ENCODE measurements around the gene SAMD15.
"Not testable (repeated sequence)": the region's sequence is repeated elsewhere in the genome, so short reads cannot be mapped to it uniquely, and the experiment has no call there.

Gene SAMD15

DNA sequence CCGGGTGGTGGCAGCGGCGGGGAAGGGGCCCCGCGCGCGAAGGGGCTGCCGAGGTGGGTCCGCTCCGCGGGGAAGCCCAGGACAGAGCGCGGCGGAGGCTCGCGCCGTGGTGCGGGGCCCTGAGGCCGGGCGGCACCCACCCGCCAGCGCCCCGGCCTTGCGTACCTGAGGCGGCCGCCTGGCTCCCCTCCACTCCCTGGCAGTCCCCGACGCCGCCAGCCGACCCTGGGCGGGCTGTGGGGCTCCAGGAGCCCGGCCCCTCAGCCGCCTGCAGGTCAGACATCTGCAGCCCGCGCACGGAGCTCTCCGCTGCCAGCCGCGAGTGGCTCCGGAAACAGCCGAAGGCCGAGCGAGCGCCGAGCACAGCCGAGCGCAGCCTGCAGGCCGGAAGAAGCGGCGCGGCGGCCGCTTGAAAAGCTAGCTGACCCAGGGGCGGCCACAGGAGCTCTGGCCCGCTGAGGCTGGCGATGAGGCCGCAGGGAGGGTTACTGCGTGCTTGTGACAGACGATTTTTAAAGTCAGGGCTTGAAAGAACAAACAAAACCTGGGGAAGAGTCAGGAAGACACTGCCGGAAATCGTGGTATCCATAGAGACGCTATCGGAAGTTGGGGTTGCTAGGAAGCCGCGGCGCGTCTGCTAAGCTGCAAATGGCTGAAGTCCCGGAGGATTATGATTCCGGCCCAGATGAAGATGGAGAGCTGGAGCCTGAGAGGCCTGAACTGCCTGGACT lies at the start of gene SAMD15, which contains the start of gene TMED8:
Gene SAMD15 (plus strand): TSS at position 609 of the 731 bp plus-strand sequence. CDS start 40 bp downstream, at position 649.
Gene TMED8 (minus strand): TSS at position 324 of the 731 bp plus-strand sequence. CDS start 41 bp downstream, at position 283.
- DNase-seq (ENCODE audit: low read depth): peak; percentile 84

- no peak for DNase-seq (ENCODE audit: low read depth)
These were observed 47.3 kb upstream of the SAMD15 start for GRCh38 chr14:77329872-77330271.

DNA sequence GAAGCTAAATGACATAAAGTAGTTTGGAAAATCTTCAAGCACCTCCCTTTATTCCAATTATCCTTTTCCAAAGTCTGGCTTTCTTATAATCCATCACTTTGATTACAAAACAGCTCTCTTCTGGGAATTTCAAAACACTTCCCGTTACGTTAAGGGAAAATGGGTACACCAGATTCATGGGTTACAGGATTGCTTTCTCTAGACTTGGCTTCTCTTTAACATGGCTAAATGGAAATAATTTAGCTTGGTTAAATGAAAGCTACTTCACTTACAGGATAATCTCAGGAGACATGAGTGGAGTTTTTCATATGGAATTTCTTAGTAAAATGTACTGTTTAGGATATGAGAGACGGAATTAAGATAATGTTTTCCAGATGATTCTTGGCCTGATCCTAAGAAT lies 41.6 kb upstream of the SAMD15 start:
- no peak for DNase-seq (ENCODE audit: low read depth)

- DNase-seq (ENCODE audit: low read depth): not testable (repeated sequence)
These were observed 39.9 kb upstream of the SAMD15 start for GRCh38 chr14:77337255-77337654.

- DNase-seq (ENCODE audit: low read depth): no peak
These were observed 39.3 kb upstream of the SAMD15 start for GRCh38 chr14:77337880-77338279.

DNA sequence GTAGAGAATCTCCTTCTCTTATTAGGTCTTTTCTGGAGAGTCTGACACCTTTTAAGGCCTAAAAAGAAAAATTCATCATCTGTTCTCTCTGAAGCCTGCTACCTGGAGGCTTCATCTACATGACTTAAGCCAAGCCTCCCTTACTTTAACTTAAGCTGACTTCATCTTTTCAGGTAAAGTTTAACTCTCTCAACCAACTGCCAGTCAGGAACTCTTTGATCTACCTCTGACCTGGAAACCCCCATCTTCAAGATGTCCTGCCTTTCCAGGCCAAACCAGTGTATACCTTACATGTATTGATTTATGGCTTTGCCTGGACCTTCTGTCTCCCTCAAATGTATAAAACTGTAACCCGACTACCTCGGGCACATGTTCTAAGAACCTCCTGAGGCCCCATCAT lies 38.9 kb upstream of the SAMD15 start:
- no peak for DNase-seq (ENCODE audit: low read depth)

- peak; percentile 51 for DNase-seq (ENCODE audit: low read depth)
These were observed 37.8 kb upstream of the SAMD15 start for GRCh38 chr14:77339407-77339806.

DNA sequence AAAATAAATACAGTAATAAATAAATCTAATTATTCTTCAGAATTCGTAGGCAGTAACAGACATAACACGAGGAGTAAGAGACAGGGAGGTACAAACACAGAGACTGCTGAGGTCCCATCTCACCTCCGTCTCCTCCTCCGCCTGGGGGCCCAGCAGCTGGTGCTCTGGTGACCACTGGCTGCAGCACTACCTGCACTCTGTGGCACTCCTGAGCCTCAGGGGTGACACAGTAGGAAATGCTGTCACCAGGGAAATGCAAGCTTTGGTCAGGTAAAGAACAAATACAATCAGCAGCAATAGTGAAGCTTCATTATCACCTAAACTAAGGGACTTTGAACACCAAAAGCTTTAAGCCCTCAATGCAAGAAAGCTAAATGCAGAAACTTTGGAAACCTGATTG lies 36.8 kb upstream of the SAMD15 start:
- DNase-seq (ENCODE audit: low read depth): no peak

DNA sequence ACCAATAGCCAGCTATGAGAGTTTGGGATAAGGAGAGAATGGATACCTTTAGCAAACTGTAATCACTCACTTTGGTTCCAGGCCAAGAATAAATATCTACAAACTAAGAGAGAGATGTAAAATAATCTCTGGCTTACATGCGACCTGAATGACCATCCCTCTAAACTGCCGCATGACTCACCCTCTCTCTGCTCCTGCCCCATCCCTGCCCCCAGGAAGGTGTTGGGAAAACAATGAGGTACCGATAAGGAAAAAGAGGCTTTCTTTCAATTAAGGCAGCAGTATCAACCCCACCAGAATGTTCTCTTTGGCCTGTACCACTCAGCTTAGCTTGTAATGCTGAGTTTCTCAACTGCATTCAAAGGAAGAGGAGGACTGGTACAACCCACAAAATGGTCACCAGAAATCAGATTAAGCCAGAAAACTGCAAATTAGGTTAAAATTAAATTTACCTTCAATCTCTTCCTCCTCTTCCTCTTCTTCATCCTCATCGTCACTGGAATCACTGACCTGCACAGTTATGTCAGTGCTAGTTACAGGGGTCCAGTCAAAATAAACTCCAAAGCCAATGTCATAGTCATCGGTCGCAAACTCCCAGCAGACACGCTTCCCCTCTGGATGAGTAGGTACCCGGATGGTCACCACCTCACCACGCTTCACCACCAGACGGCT lies 34.3 kb upstream of the SAMD15 start:
- peak; percentile 1 for DNase-seq (ENCODE audit: low read depth)

DNA sequence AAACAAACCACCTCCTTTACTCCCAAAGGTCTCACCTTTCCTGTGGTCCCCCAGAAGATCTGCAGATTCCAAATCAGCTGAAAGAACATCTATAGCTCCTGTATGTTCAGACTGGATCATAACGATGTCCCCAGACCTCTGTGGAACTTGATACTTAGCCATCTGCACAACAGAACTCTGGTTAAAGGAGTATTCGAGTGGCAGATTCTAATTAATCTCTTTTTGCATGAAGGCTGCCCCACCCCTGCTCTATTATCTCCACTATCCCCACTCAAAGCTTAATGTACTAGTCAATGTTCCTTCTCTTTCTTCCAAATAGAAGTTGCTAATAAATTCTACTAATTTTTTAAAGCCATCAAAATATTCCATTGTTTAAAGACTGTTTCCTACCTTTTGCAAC lies 33.5 kb upstream of the SAMD15 start:
- DNase-seq (ENCODE audit: low read depth): no peak

DNA sequence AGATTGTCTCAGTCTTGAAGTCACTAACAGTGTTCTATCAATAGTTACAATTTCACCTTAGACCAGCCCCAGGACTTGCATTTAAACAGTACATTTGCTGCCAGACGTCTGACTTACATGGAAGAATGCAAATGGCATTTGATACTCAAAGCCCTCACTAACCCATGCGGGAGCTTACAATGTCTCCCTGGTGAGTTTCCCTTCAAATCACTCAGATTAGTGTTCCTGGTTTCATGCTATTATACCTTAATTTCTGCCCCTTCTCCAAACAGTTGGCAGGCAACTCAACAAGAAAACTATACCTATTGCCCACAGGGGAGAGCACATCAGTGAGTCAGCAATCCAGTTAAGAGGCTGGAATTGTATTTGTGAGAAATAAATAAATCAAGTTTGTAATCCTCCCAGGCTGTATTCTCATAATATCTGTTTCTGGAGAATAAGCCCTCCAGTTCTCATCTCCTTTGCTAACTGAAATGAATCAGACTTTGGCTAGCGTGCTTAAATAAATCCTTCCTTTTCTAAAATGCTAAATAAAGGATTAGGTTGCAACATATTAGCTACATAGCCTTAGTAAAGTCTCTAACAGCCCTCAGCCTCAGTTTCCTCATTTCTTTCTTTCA lies 32.7 kb upstream of the SAMD15 start:
- DNase-seq (ENCODE audit: low read depth): no peak

DNA sequence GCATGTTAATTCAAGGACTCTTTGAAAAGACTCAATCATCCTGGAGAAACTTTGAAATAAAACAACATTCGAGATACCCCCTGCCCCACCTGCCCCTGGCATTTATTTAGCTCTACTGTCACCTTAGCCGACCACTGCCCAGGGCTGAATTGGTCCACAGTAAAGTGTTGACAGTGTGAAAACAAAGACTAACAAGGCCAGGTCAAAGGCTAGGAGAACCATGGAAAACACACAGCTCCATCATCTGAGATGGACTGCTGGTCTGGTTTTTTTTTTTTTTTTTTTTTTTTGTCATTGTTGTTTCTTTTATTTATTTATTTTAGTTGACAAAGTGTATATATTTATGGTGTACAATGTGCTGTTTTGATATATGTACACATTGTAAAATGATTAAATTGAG lies 30.7 kb upstream of the SAMD15 start:
- DNase-seq (ENCODE audit: low read depth): no peak

GRCh38 chr14:77347751-77348150 lies 29.4 kb upstream of the SAMD15 start:
- no peak for DNase-seq (ENCODE audit: low read depth)

DNA sequence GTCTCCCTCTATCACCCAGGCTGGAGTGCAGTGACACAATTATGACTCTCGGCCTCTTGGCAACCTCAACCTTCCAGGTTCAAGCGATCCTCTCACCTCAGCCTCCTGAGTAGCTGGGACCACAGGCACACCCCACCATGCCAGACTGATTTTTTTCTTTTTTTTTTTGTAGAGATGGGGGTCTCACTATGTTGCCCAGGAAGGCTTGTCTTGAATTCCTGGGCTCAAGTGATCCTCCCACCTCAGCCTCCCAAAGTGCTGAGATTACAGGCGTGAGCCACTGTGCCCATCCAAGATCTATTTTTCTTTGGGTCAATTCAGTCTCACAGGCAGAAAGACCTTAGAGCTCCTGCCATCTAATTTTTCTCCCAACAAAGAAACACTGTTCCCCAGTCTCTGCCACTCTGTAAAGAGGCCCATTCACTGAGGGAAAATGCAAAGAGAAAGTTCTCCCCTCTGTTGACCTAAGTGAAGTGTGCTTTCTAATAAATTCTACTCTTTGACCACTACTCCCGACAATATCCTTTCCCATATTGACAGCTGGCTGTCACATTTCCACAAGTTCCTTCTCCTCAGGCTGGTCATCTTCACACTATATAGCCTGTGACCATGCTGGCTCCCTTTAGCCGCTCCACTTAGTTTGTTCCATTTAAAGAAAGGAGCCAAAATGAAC lies 23.6 kb upstream of the SAMD15 start:
- no peak for DNase-seq (ENCODE audit: low read depth)

- DNase-seq (ENCODE audit: low read depth): no peak
These were observed 21.4 kb upstream of the SAMD15 start for GRCh38 chr14:77355811-77356210.

DNA sequence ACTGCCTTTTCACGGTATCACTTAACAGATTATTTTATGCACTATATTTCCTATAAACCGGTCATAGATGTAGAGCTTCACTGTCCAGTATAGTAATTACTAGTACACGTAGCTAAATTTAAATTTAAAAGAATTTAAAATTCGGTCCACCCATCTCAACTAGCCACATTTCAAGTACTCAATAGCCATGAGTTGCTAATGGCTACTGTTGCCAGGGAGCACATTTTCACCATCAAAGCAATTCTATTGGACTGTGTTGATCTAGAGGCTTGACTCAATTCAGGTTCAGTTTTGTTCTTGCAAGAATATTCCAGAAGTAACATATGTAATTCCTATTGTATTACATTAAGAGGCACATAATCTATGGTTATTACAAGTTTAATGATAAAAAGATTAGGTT lies 20.3 kb upstream of the SAMD15 start:
- DNase-seq (ENCODE audit: low read depth): no peak

- DNase-seq (ENCODE audit: low read depth): no peak
These were observed 17.6 kb upstream of the SAMD15 start for GRCh38 chr14:77359626-77360025.

- no peak for DNase-seq (ENCODE audit: low read depth)
These were observed 13.0 kb upstream of the SAMD15 start for GRCh38 chr14:77364146-77364545.

- no peak for DNase-seq (ENCODE audit: low read depth)
These were observed 7.9 kb upstream of the SAMD15 start for GRCh38 chr14:77369285-77369684.

GRCh38 chr14:77372304-77372841 lies 4.8 kb upstream of the SAMD15 start:
- DNase-seq (ENCODE audit: low read depth): peak; percentile 23

- DNase-seq (ENCODE audit: low read depth): no peak
These were observed 1.8 kb upstream of the SAMD15 start for GRCh38 chr14:77375164-77375950.
